Endodermal cell (in vitro differentiated cells): ENCODE results near the gene SYPL2. TPM values are rescaled to one million over a fixed set of nuclear protein-coding genes. Genes with fewer than 3 reads are reported as not detected.
A peak's percentile ranks its signal among the peaks of the same experiment; 100 is the strongest.

Experiments
- DNase-seq: peaks from one replicate; pipeline ENCODE4 v3.0.0-alpha.2; 2017
- H3K27ac ChIP-seq: 2 replicates; pipeline ENCODE4 v1.5.1; 2013; ENCODE audit warnings: mild to moderate bottlenecking, low read depth, low read length, moderate library complexity
- H3K27me3 ChIP-seq: 2 replicates; pipeline ENCODE4 v1.6.1; 2013; ENCODE audit warnings: mild to moderate bottlenecking, low read length, moderate library complexity; ENCODE audit not compliant: insufficient read depth, control insufficient read depth, poor library complexity, severe bottlenecking
- H3K36me3 ChIP-seq: 2 replicates; pipeline ENCODE4 v1.7.0; 2013; ENCODE audit warnings: mild to moderate bottlenecking, low read length, moderate library complexity; ENCODE audit not compliant: control insufficient read depth, insufficient read depth
- H3K4me1 ChIP-seq: one replicate; pipeline ENCODE4 v1.7.0; 2013; ENCODE audit warnings: low read length; ENCODE audit not compliant: control insufficient read depth, insufficient read depth
- H3K4me3 ChIP-seq: 2 replicates; pipeline ENCODE4 v1.5.1; 2013; ENCODE audit warnings: mild to moderate bottlenecking, low read length, moderate library complexity
- H3K9ac ChIP-seq: 2 replicates; pipeline ENCODE4 v1.6.1; 2013; ENCODE audit warnings: mild to moderate bottlenecking, low read length, moderate library complexity; ENCODE audit not compliant: poor library complexity, severe bottlenecking; ENCODE audit errors: extremely low read depth
- H3K9me3 ChIP-seq: 2 replicates; pipeline ENCODE4 v1.6.1; 2013; ENCODE audit warnings: mild to moderate bottlenecking, low read length, moderate library complexity; ENCODE audit not compliant: control insufficient read depth
- H3K27ac Mint-ChIP-seq: 2 replicates; pipeline ENCODE4 v1.8.0; 2020; ENCODE audit warnings: mixed read lengths
- H3K27me3 Mint-ChIP-seq: 2 replicates; pipeline ENCODE4 v1.8.0; 2021; ENCODE audit warnings: mild to moderate bottlenecking, mixed read lengths; ENCODE audit not compliant: insufficient read depth
- H3K36me3 Mint-ChIP-seq: 2 replicates; pipeline ENCODE4 v1.8.0; 2020; ENCODE audit warnings: low read depth, mixed read lengths
- H3K4me1 Mint-ChIP-seq: 2 replicates; pipeline ENCODE4 v1.8.0; 2020; ENCODE audit warnings: mixed read lengths
- H3K4me3 Mint-ChIP-seq: 2 replicates; pipeline ENCODE4 v1.8.0; 2020; ENCODE audit warnings: mild to moderate bottlenecking, moderate library complexity, mixed read lengths
- H3K9me3 Mint-ChIP-seq: 2 replicates; pipeline ENCODE4 v1.8.0; 2020; ENCODE audit warnings: mild to moderate bottlenecking, mixed read lengths
- CTCF ChIP-seq: fragments of 200-600 bp; sonication (generic); conservative IDR thresholded peaks from 2 replicates; pipeline ENCODE4 v1.5.0; 2021; ENCODE audit warnings: antibody characterized with exemption, mild to moderate bottlenecking
- WGBS, 2 experiments: methylation state at CpG; one replicate each; pipeline versions ENCODE4 v1.1.5 to v1.1.7; 2013; ENCODE audit warnings: missing lambda C conversion rate in 2 of 2, mixed read lengths in 1 of 2; ENCODE audit not compliant: insufficient coverage in 1 of 2, insufficient read length in 1 of 2; 5-methylcytosine and 5-hydroxymethylcytosine counted together
- total RNA-seq, 2 donors: library from RNA; stranded (reverse); fragmentation: NEBNext Ultra II Directional in 1 of 2; extraction: Animal tissue kit (Norgen Biotek cat#: 25700) in 1 of 2; gene quantifications; 2 replicates in 1 of 2; 3 replicates in 1 of 2; pipeline ENCODE4 v1.2.1, GENCODE V29; 2021

The SYPL2 gene
- total RNA-seq, 2 donors from 2014 or later, result 0.64 TPM; not detected in 1

GRCh38 chr1:109488696-109489095 lies 22.4 kb downstream of the SYPL2 start:
- Mint-ChIP-seq H3K27me3 (no peaks in the 10 kb centered on the region), H3K9me3 (no peaks in the 10 kb centered on the region), H3K36me3 (peaks cover 4% of the 10 kb centered on the region), H3K27ac (no peak overlapping the region), H3K4me1 (peaks cover 10% of the 10 kb centered on the region), H3K4me3 (no peak overlapping the region)
- Histone ChIP-seq H3K36me3 (peaks cover 13% of the 10 kb centered on the region), H3K9me3 (no peaks in the 10 kb centered on the region), H3K4me1 (no peaks in the 10 kb centered on the region), H3K9ac (no peak overlapping the region), H3K27me3 (no peaks in the 10 kb centered on the region), H3K27ac (no peak overlapping the region), H3K4me3 (no peak overlapping the region)
- 90% methylated on average over 12 of the region's 12 CpGs; no CpG with 5 or more reads in 1 of the 2 experiments for WGBS, 2 experiments
- DNase-seq, result no peak
- TF ChIP-seq CTCF, result no peak

GRCh38 chr1:109490029-109490933 lies 23.9 kb downstream of the SYPL2 start:
- Histone ChIP-seq H3K27ac (no peak overlapping the region), H3K4me3 (no peak overlapping the region), H3K9ac (no peak overlapping the region), H3K36me3 (peaks cover 13% of the 10 kb centered on the region), H3K9me3 (no peaks in the 10 kb centered on the region), H3K27me3 (no peaks in the 10 kb centered on the region), H3K4me1 (no peaks in the 10 kb centered on the region)
- no peak overlapping the region for H3K27ac Mint-ChIP-seq
- H3K4me1 Mint-ChIP-seq, result peaks cover under 1% of the 10 kb centered on the region
- H3K27me3 Mint-ChIP-seq, result no peaks in the 10 kb centered on the region
- H3K9me3 Mint-ChIP-seq, result no peaks in the 10 kb centered on the region
- DNase-seq, result peak; percentile 92
- peak; percentile 85 for TF ChIP-seq CTCF
- 84 to 98% methylated on average over 6 to 11 of the region's 11 CpGs for WGBS, 2 experiments
- no peak overlapping the region for H3K4me3 Mint-ChIP-seq
- peaks cover 4% of the 10 kb centered on the region for H3K36me3 Mint-ChIP-seq

GRCh38 chr1:109490934-109491302 lies 24.6 kb downstream of the SYPL2 start:
- DNase-seq, result no peak
- no peak overlapping the region for H3K4me3 ChIP-seq
- Mint-ChIP-seq H3K4me3 (no peak overlapping the region), H3K27me3 (no peaks in the 10 kb centered on the region), H3K9me3 (no peaks in the 10 kb centered on the region), H3K36me3 (peaks cover 4% of the 10 kb centered on the region), H3K4me1 (no peaks in the 10 kb centered on the region), H3K27ac (no peak overlapping the region)
- H3K9ac ChIP-seq, result no peak overlapping the region
- no peaks in the 10 kb centered on the region for H3K27me3 ChIP-seq
- peaks cover 13% of the 10 kb centered on the region for H3K36me3 ChIP-seq
- H3K27ac ChIP-seq, result no peak overlapping the region
- no peaks in the 10 kb centered on the region for H3K4me1 ChIP-seq
- 89 to 94% methylated on average over 5 to 11 of the region's 11 CpGs for WGBS, 2 experiments
- no peaks in the 10 kb centered on the region for H3K9me3 ChIP-seq
- TF ChIP-seq CTCF, result no peak
